ENCODE measurements around the gene ROMO1.

Gene ROMO1

DNA sequence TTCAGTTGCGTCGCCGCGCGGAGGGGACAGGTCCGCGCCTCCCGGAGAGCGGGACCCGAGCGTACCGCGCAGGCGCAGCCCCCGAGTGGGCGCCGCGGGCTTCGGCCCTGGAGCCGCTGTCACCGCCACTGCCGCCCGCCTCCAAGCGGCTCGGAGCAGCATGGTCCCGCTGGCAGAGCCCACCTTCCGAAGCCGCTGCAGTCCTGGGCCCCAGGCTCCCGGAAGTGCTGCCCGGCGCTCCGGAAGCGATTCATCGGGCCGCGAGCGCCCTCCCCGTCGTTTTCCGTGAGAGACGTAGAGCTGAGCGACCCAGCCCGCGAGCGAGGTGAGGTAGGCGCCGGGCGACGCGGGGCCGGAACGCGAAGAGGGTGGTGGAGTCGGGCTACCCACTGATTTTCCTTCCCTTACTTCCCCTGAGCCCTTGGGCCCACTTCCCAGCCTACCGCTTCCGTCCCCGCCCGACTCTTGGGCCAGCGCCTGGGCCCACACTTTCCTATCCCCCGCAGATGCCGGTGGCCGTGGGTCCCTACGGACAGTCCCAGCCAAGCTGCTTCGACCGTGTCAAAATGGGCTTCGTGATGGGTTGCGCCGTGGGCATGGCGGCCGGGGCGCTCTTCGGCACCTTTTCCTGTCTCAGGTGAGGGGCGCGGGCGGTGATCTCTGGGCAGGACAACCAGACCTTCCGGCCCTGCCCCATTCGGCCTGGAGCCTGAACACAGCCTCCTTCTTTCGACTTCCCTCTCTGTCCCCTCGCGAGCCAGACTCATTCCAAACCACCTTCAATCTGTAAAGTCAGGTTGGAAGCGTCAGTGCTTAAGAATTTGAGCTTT is at the start of gene ROMO1, which contains the start of gene NFS1:
Gene ROMO1 (plus strand): TSS at position 279 of the 830 bp plus-strand sequence. CDS start 228 bp downstream, at position 507.
Gene NFS1 (minus strand): TSS at position 226 of the 830 bp plus-strand sequence. CDS start 64 bp downstream, at position 162.
- peak; percentile 85 for DNase-seq

DNA sequence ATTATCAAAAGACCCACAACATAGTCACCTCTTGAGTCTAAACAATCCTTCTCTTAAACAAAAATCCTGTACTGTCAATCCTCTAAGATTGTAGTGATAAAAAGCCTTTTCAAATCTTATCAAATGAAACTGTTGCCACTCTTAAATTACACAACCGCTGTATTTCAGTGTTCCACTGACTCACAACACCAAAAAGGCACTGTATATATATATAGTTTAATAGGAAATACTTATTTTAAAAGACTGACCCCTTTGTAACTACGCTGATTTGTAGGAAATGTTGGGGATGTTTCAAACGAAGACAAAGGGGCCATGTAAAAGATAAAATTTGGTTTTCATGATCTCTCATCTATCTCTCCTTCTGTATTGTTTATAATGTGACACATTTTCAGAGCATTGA is 48.6 kb upstream of the ROMO1 start:
- no peak for DNase-seq

DNA sequence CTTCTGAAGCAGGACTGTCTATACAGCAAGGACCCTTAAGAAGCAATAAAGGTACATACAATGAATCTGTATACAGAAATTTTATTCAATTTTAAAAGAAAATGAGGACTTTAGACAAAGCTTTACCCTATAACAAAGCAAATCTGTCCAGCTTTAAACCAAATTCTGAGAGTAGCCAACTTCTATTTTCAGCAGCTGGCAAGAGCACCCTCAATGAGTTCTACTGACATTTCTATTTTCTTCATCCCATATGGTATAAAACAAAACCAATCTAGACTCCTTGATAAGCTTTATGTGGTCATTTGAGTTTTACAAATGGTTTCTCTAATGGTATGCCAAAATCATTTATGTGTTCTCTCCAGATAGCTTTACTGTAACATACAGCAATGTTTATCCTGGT is 47.2 kb upstream of the ROMO1 start:
- DNase-seq, result no peak

DNA sequence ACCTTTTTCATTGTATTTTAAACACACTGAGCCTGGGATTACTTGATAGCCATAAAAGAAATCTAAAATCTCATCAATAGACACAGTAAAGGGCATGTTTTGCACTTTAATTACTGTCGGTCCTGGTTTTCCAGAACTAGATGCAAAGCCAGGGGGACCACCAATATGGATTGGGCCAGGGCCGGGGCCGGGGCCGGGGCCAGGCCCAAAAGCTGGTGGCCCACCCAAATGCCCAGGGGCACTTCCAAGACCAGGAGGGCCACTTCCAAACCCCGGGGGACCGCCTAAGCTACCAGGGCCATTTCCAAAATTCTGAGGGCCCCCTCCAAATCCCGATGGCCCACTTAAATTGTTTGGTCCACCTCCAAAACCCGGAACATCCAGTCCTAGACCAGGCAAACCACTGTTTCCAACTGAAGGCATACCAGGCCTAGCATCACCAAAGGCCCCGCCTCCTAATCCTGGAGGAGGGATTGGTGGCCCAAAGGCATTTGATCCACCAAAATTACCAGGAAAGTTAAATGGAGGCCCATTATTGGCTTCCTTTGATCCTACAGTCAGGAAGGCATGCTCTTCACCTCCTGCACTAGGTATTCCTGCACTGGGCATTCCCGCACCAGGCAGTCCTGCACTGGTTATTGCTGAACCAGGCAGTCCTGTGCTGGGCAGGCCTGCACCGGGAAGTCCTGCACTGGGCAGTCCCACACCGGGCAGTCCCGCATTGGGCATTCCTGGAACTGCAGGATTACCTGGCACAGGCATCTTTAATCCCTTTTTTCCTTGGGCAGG is 46.4 kb upstream of the ROMO1 start:
- DNase-seq, result no peak

GRCh38 chr20:35653430-35653734 is 45.8 kb upstream of the ROMO1 start:
- DNase-seq, result no peak

- no peak for DNase-seq
Measured at GRCh38 chr20:35653893-35654292, 45.3 kb upstream of the ROMO1 start.

- DNase-seq, result no peak
Measured at GRCh38 chr20:35654415-35654814, 44.8 kb upstream of the ROMO1 start.

GRCh38 chr20:35657271-35657670 is 41.9 kb upstream of the ROMO1 start:
- DNase-seq, result no peak

DNA sequence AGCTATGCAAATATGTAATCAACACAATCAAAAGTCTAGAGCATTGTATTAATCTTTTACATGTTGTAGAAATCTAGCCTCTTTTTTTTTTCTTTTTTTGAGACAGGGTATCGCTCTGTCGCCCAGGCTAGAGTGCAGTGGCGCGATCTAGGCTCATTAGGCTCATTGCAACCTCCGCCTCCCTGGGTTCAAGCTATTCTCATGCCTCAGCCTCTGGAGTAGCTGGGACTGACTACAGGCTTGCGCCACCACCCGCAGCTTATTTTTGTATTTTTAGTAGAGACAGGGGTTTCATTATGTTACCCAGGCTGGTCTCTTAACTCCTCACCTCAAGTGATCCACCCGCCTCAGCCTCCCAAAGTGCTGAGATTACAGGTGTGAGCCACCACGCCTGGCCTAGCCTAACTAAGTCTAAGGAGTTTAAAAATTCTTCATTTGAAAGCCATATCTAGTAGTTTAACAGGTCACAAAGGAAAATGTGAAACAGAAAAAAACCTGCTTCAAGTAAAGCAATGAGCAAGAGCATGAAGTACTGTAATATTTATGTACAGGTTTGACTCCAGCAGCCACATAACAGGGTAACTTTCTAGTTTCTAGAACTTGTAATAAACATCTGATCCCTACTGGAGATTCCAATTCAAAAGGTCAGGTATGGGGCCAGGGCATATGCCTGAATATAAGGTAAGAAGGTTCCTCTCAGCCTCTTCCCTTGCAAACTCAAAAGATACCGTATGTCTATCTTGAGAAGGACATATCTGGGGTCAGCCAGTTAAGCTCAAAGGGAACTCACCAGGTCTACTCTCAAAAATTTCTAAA is 38.9 kb upstream of the ROMO1 start:
- no peak for DNase-seq

DNA sequence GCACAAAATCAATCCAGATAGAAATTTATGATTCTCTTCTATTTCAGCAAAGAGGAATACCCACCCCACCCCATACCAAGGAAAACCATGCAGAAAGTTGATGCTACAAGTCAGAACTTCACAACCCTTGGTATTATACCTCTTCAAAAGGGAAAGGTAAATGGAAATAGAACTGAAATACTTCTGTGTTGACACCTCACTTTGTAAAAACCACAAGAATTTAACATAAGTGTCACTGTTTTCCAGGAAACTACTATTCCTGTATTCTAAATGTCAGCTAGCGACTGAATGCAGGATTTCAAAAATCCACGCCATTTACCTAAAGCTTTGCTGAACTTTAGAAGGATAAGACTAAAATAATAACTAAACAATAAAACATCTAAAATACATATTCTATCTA is 38.2 kb upstream of the ROMO1 start:
- DNase-seq, result no peak

- DNase-seq, result no peak
Measured at GRCh38 chr20:35661908-35662307, 37.3 kb upstream of the ROMO1 start.

GRCh38 chr20:35662551-35662950 is 36.7 kb upstream of the ROMO1 start:
- no peak for DNase-seq

- peak; percentile 56 for DNase-seq
Measured at GRCh38 chr20:35663516-35664465, 35.4 kb upstream of the ROMO1 start.

DNA sequence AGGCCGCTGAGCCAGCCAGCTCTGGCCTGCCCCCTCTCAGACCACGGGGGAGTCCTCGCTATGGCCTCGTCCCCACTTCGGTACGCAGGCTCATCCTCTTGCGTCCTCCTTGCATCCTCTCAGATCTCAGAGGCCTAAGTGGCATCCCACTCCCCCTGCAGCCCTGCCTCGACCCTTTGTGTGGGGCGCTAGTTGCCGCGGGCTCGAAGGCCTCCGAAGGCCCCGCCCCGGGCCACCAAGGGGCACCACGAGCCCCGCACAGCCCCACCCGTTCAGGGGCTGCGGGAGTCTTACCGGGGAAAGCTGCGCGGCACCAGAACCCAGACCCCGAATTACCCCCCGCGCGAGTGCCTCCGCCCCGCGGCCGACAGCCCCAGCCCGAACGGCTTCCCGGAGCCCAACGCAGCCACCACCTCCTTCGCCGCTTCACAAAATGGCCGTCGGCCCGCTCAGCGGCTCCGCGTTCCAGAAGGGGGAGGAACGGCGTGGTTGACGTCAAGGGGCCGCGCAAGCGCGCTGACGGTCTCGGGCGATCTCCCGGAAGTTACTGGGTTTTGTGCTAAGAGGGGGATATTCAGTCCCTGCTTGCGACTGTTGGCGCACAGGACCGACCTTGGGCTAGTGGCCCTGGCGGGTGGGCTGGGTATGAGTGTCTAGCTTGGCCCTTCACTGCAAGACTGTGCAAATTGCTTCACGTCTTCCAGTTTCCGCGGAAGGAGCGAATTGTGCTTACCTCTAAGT is 34.6 kb upstream of the ROMO1 start, which contains the start of the genes CPNE1 and RBM12:
Gene CPNE1 (minus strand): TSS at position 435 of the 741 bp plus-strand sequence. CDS start 31,977 bp downstream, outside the sequence.
Gene RBM12 (minus strand): TSS at position 435 of the 741 bp plus-strand sequence. CDS start 9,578 bp downstream, outside the sequence.
- peak; percentile 91 for DNase-seq

GRCh38 chr20:35665949-35666288 is 33.3 kb upstream of the ROMO1 start:
- no peak for DNase-seq

- no peak for DNase-seq
Measured at GRCh38 chr20:35669221-35669620, 30.0 kb upstream of the ROMO1 start.

GRCh38 chr20:35669681-35670080 is 29.5 kb upstream of the ROMO1 start:
- DNase-seq, result no peak

GRCh38 chr20:35673884-35674283 is 25.3 kb upstream of the ROMO1 start:
- no peak for DNase-seq

GRCh38 chr20:35674921-35675320 is 24.3 kb upstream of the ROMO1 start:
- no peak for DNase-seq

DNA sequence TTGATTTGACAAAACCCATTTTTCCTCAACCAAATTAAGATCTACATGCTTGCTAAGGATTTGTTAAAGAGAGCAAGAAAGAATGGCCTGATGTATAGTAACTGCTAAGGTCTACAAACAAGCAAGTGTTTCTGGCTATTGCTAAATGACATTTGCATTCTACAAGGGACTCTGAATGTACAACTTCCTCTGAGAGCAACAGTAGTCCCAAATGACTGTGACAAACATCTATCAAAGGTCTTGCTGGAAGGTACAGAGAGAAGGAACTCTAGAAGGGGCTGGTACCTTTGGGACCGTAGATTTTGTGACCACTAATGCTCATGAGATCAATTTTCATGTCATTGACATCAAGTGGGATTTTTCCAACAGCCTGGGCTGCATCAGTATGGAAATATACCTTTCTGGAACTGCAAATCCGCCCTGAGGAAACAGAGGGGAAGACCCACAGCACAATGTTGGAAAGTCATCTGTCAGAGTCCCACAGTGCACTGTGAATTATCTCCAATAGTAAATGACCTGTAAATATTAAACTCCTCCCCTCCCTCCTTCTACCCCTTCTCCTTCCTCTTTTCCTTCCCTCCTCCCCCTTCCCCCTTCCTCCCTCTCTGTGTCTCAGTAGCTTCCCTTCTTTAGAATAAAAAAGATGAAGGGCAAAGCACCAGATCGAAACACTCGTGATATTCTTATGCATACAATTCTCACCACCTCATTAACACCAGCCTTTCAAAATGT is 18.6 kb upstream of the ROMO1 start:
- DNase-seq, result no peak
